HG03095 (cell line): ENCODE measurements around the gene OSGEP.
A peak's percentile ranks its signal among the peaks of the same experiment; 100 is the strongest.

Experiments
- ATAC-seq: cut with Tn5 transposase; IDR thresholded peaks from one replicate; pipeline ENCODE4 v1.9.1; 2021; ENCODE audit warnings: moderate library complexity; ENCODE audit not compliant: unreplicated experiment

The OSGEP gene

GRCh38 chr14:20454516-20455354 lies at the start of gene OSGEP, which contains the start of gene APEX1:
Gene OSGEP, minus strand, starts transcription at chr14:20454812. Its CDS starts 129 bp downstream, at chr14:20454683.
Gene APEX1, plus strand, starts transcription at chr14:20455226. Its CDS starts 420 bp downstream, at chr14:20455646.
- ATAC-seq, result peak; percentile 80

- ATAC-seq, result no peak
These were observed 49.3 kb upstream of the OSGEP start for GRCh38 chr14:20503898-20504297.

- ATAC-seq, result no peak
These were observed 46.7 kb upstream of the OSGEP start for GRCh38 chr14:20501346-20501745.

- ATAC-seq, result no peak
These were observed 45.3 kb upstream of the OSGEP start for GRCh38 chr14:20499881-20500280.

GRCh38 chr14:20499108-20499507 lies 44.5 kb upstream of the OSGEP start:
- no peak for ATAC-seq

- ATAC-seq, result no peak
These were observed 44.0 kb upstream of the OSGEP start for GRCh38 chr14:20498622-20499021.

GRCh38 chr14:20494935-20495766 lies 40.5 kb upstream of the OSGEP start:
- ATAC-seq, result no peak

- ATAC-seq, result no peak
These were observed 39.0 kb upstream of the OSGEP start for GRCh38 chr14:20493634-20494033.

GRCh38 chr14:20492486-20492885 lies 37.9 kb upstream of the OSGEP start:
- ATAC-seq, result no peak

GRCh38 chr14:20490563-20490962 lies 36.0 kb upstream of the OSGEP start:
- no peak for ATAC-seq

GRCh38 chr14:20489093-20489994 lies 34.7 kb upstream of the OSGEP start:
- no peak for ATAC-seq

GRCh38 chr14:20487396-20487725 lies 32.7 kb upstream of the OSGEP start:
- no peak for ATAC-seq

- ATAC-seq, result no peak
These were observed 32.2 kb upstream of the OSGEP start for GRCh38 chr14:20486684-20487395.

GRCh38 chr14:20485900-20486299 lies 31.3 kb upstream of the OSGEP start:
- no peak for ATAC-seq

- no peak for ATAC-seq
These were observed 27.8 kb upstream of the OSGEP start for GRCh38 chr14:20482382-20482781.

- ATAC-seq, result no peak
These were observed 24.3 kb upstream of the OSGEP start for GRCh38 chr14:20478894-20479293.

GRCh38 chr14:20477211-20477876 lies 22.7 kb upstream of the OSGEP start:
- ATAC-seq, result no peak

- no peak for ATAC-seq
These were observed 22.2 kb upstream of the OSGEP start for GRCh38 chr14:20476776-20477175.

- no peak for ATAC-seq
These were observed 18.0 kb upstream of the OSGEP start for GRCh38 chr14:20472536-20473169.

GRCh38 chr14:20470603-20470901 lies 15.9 kb upstream of the OSGEP start:
- no peak for ATAC-seq
